DOHH2 (cell line): Measurements from ENCODE around the gene QRFPR.

ENCODE experiments used
- H3F3A ChIP-seq: fragments of 200-600 bp; sonication (generic), shearing (Covaris generic); 2 replicates; pipeline ENCODE4 v1.6.0; 2016; ENCODE audit warnings: antibody characterized with exemption, mild to moderate bottlenecking; ENCODE audit not compliant: control insufficient read depth, insufficient read depth
- H3K27ac ChIP-seq: fragments of 200-600 bp; sonication (generic); 2 replicates; pipeline ENCODE4 v1.5.1; 2014; ENCODE audit warnings: low read depth, mild to moderate bottlenecking, low read length, moderate library complexity
- H3K27me3 ChIP-seq: fragments of 200-600 bp; sonication (generic); 2 replicates; pipeline ENCODE4 v1.6.1; 2014; ENCODE audit warnings: mild to moderate bottlenecking, low read length, mixed read lengths; ENCODE audit not compliant: control insufficient read depth
- H3K36me3 ChIP-seq: fragments of 200-600 bp; sonication (generic); 2 replicates; pipeline ENCODE4 v1.6.1; 2014; ENCODE audit warnings: mild to moderate bottlenecking, low read length, moderate library complexity, mixed read lengths; ENCODE audit not compliant: control insufficient read depth
- H3K4me1 ChIP-seq: fragments of 200-600 bp; sonication (generic); 2 replicates; pipeline ENCODE4 v1.6.1; 2014; ENCODE audit warnings: mild to moderate bottlenecking, low read length, mixed read lengths; ENCODE audit not compliant: control insufficient read depth
- H3K4me2 ChIP-seq: fragments of 200-600 bp; sonication (generic); 2 replicates; pipeline ENCODE4 v1.6.0; 2014; ENCODE audit warnings: mild to moderate bottlenecking, low read length, moderate library complexity
- H3K4me3 ChIP-seq: fragments of 200-600 bp; sonication (generic); 2 replicates; pipeline ENCODE4 v1.5.1; 2014; ENCODE audit warnings: mild to moderate bottlenecking, low read length, mixed read lengths
- H3K79me2 ChIP-seq: fragments of 200-600 bp; sonication (generic); 2 replicates; pipeline ENCODE4 v1.6.1; 2014; ENCODE audit warnings: mild to moderate bottlenecking, low read length, mixed read lengths; ENCODE audit not compliant: control insufficient read depth
- H3K9me2 ChIP-seq: fragments of 200-600 bp; sonication (generic); replicated peaks from 2 replicates; pipeline ENCODE4 v1.6.1; 2014; ENCODE audit warnings: mild to moderate bottlenecking, low read length, mixed read lengths; ENCODE audit not compliant: control insufficient read depth
- H3K9me3 ChIP-seq: fragments of 200-600 bp; sonication (generic); 2 replicates; pipeline ENCODE4 v1.6.1; 2014; ENCODE audit warnings: antibody characterized with exemption, low read length, mixed read lengths; ENCODE audit not compliant: control insufficient read depth, insufficient read depth
- H4K20me1 ChIP-seq: fragments of 200-600 bp; sonication (generic); 2 replicates; pipeline ENCODE4 v1.6.0; 2014; ENCODE audit warnings: low read depth, mild to moderate bottlenecking, antibody characterized with exemption, low read length, moderate library complexity; ENCODE audit not compliant: control insufficient read depth, insufficient read depth
- CTCF ChIP-seq: fragments of 200-600 bp; sonication (generic); IDR thresholded peaks from one replicate; pipeline ENCODE4 v1.5.1; 2014; ENCODE audit warnings: antibody characterized with exemption, mild to moderate bottlenecking, low read depth, low read length; ENCODE audit not compliant: poor library complexity, severe bottlenecking
- EZH2phosphoT487 ChIP-seq: fragments of 200-600 bp; sonication (generic); IDR thresholded peaks from 2 replicates; pipeline ENCODE4 v1.6.1; 2017; ENCODE audit warnings: borderline replicate concordance, mild to moderate bottlenecking, antibody characterized with exemption, low read length, moderate library complexity, mixed read lengths

Gene QRFPR

GRCh38 chr4:121299367-121299766, 81.5 kb downstream of the QRFPR start:
- H3K36me3 ChIP-seq: no peaks in the 10 kb centered on the region
- no peak overlapping the region for H3K27ac ChIP-seq
- H3K4me3 ChIP-seq: no peak overlapping the region
- H3K79me2 ChIP-seq: no peaks in the 10 kb centered on the region
- H3K9me3 ChIP-seq: no peaks in the 10 kb centered on the region
- H3K9me2 ChIP-seq: no peaks in the 10 kb centered on the region
- H3F3A ChIP-seq: no peaks in the 10 kb centered on the region
- no peaks in the 10 kb centered on the region for H3K27me3 ChIP-seq
- H3K4me1 ChIP-seq: no peaks in the 10 kb centered on the region
- H4K20me1 ChIP-seq: no peaks in the 10 kb centered on the region
- TF ChIP-seq CTCF (no peak), EZH2phosphoT487 (no peak)
- H3K4me2 ChIP-seq: no peak overlapping the region

- Histone ChIP-seq H3K9me3 (no peaks in the 10 kb centered on the region), H3F3A (no peaks in the 10 kb centered on the region), H3K79me2 (no peaks in the 10 kb centered on the region), H3K9me2 (no peaks in the 10 kb centered on the region), H4K20me1 (no peaks in the 10 kb centered on the region), H3K36me3 (no peaks in the 10 kb centered on the region), H3K4me2 (no peak overlapping the region), H3K4me3 (no peak overlapping the region), H3K27ac (no peak overlapping the region), H3K27me3 (no peaks in the 10 kb centered on the region), H3K4me1 (no peaks in the 10 kb centered on the region)
- no peak for TF ChIP-seq EZH2phosphoT487
- no peak for TF ChIP-seq CTCF
Measured at GRCh38 chr4:121283319-121283718, 97.5 kb downstream of the QRFPR start.

- Histone ChIP-seq H3K4me1 (no peaks in the 10 kb centered on the region), H3F3A (no peaks in the 10 kb centered on the region), H3K36me3 (no peaks in the 10 kb centered on the region), H3K27ac (no peak overlapping the region), H3K79me2 (no peaks in the 10 kb centered on the region), H3K4me3 (no peak overlapping the region), H3K9me2 (no peaks in the 10 kb centered on the region), H3K4me2 (no peak overlapping the region), H4K20me1 (no peaks in the 10 kb centered on the region), H3K27me3 (no peaks in the 10 kb centered on the region), H3K9me3 (no peaks in the 10 kb centered on the region)
- TF ChIP-seq CTCF (no peak), EZH2phosphoT487 (no peak)
Measured at GRCh38 chr4:121280425-121280824, 100.4 kb downstream of the QRFPR start.
